ENCODE data around the gene KIF16B.
"Not testable (repeated sequence)": the region's sequence is repeated elsewhere in the genome, so short reads cannot be mapped to it uniquely, and the experiment has no call there.

KIF16B gene

GRCh38 chr20:16283307-16283706, 289.9 kb downstream of the KIF16B start:
- no peak for DNase-seq

DNA sequence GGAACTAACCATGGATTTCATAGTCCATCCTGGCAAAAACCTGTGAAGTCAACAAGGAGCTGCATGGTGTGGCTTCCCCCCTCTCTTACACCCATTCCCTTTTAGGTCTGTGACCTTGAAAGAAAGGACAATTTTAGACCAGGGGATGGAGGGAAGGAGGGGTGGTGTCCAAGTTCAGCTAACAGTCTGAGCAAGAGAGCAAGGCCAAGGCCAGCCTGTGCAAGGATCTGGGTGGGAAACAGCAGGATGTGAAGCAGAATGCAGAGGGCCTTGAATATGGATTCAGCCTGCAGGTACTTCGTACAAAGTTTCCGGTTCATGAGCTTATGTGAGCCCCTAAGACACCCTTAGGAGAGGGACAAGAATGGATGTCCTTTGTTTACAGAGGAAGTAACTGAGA, 293.0 kb downstream of the KIF16B start:
- no peak for DNase-seq

DNA sequence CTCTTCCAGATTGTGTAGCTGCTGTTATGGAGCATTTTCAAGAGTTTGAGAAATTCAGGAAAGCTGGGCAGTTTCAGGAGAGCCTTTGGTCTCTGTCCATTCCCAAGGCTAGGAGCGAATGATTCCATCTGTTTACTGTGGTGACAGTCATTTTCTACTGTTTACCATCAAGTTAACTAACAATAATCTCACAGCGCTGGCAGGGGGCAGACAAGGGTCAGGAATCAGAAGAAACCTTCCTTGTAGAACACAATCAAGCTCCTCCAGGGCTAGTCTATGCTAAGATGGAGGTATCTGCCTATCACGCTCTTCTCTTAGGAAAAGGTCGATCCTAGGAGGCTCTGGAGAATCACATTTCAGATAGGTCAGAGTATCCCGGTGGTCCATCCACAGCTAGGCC, 293.9 kb downstream of the KIF16B start:
- no peak for DNase-seq

DNA sequence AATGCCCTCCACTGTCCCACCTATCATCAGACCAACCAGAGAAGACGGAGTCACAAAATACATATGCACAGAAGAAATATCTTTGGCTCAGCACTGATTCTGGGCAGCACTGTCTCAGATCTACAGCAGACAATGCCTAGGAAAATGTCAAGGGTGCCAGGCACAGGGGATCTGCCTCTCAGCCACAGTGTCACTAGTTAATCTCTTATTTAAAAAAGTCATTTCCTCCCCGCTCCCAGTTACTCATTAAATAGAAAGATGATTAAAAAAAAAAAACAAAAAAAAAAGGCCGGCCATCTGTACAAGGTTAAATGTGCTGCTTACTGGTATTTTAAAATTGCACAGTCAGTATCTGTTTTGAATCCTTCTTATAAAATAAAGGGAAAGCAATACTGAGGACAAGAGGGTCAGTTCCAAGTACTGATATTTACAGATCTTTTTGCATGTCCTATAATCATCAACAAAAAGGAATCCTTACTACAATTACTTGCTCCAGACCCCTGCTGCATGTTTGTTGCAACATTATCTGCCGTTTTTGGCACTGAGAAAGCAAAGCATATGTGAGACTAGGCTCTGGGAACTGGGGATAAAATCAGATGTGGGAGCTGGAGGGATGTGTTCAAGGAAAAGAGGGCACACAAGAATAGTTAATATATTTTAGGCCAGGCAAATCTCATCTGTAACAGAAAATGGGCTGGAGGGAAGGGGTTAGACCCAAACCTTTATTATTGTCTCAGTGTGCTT, 299.3 kb downstream of the KIF16B start:
- peak in 1 of 2 experiments; percentile 65 for DNase-seq

- no peak for DNase-seq
Measured at GRCh38 chr20:16272780-16273360, 300.4 kb downstream of the KIF16B start.

DNA sequence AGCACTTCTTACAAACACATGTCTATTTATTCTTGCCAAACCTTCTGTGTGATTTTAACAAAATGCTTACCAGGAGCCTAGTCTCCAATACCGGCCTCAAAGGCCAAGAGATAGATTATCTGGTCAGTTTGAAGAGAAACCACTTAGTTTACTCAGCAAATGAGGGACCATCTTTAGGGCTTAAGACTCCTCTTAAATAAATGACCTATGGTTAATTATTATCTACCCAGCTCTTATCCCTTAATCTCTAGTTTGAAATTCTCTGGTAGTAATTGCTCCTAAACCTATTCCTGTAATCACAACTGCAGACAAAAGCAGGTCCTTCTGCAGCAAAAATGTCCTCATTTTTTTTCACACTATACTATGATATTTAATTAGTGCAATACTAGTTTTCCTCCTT, 301.8 kb downstream of the KIF16B start:
- no peak for DNase-seq

DNA sequence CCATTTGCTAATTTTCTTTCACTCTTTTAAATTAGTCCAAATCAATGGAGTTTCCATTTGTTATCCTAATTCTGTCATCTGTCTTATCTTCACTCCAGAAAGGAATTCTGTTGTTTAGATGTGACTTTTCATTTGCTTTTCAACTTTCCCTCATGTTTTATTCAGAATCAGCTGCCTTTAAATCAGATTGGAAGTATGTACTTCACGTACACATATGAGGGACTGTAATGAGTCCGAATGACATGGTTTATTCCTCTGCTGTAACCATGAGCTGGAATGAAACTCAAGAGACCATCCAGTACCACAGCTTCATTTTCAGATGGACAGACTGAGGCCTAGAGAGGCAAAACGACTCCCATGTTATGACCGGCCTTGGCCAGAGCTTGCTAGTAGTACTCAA, 302.3 kb downstream of the KIF16B start:
- no peak for DNase-seq

DNA sequence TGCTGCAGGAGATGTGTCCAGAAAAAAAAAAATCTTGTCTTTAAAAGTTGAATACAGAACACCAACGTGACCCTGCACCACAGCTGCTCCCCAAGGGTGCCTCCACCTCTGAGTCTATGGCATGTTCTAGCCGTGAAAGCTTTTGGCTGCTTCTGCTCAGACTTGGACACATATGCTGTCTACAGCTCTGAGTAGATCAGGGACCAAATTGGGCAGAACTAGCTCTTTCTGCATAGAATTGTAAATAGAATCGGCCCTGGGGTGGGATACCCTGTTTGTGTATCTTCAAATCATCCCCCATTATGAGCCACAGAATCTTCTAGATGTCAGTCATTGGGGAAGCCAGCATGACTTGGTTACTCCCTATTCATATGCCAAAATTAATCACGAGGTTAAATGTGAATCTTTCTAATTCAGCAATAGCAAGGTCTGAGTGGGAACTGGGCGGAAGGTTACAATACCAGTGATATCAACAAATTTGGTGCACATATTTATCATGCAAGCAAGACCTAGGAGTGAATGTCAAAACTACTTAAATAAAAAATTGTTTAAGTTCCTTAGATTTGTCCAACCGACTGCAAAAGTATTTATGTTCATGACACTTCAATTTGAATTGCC, 302.8 kb downstream of the KIF16B start:
- no peak for DNase-seq

DNA sequence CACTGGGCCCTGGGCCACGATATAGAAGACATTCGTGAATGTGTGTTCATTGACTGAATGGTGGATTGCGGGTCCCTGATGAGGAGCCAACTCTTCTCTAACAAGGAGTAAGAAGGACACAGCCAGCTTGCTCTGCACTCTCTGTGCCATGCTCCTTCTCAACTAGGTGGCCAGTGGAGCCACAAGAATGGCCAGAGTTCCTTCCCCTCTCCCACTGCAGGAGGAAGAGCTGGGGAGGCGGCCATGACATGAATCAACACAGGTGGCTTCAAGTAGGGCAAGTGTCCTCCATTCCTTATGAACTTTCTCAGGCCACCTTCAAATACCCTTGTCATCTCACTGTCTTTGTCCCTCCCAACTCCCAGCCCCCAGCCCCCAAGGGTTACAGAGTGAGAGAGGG, 305.7 kb downstream of the KIF16B start:
- no peak for DNase-seq

GRCh38 chr20:16265334-16265733, 307.9 kb downstream of the KIF16B start:
- DNase-seq: no peak

- DNase-seq: peak; percentile 77 to 93
Measured at GRCh38 chr20:16263582-16263981, 309.7 kb downstream of the KIF16B start.

DNA sequence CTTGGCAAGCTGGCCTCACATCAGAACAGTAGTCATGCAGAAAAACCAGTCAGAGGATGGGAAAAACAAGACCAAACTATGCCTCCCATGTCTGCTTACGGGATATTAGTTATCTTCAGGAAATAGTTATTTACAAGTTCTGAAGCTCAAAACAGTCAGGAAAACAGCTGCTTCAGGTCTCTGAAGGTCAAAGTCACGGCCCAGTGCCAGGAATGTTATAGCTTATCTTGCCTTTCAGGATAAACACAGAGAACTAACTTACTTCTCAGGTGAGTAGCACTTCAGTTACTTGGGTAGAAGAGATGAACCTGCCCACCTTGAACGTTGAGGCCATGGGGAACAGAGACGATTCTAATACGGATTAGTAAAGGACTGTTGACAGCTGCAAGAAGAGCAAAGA, 310.7 kb downstream of the KIF16B start:
- no peak for DNase-seq

DNA sequence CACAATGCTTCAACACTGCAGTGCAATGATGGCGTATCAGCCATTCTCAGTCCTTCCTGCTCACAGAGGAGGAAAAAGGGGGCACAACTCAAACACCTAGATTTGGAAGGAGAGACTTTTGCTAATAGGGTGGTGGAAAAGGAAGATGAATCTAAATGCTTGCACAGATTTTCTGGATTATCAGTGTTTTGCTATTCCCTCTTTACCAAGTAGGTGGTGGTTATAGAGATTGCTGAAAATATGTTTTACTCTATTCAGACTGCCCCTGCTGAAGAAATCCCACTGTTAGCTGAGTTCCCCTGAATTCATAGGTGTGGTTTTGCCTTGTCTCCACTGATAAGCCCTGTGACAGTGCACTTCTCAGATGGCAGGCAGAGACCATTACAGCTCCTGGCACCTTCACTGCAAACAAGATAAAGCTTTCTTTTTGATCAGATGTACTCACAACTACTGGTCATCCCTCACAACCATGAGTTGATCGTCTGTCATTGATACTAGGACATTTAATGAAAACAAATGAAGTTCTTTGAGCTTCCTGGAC, 311.4 kb downstream of the KIF16B start:
- DNase-seq: no peak

- DNase-seq: no peak
Measured at GRCh38 chr20:16260911-16261310, 312.3 kb downstream of the KIF16B start.

- DNase-seq: not testable (repeated sequence)
Measured at GRCh38 chr20:16260133-16260532, 313.1 kb downstream of the KIF16B start.

DNA sequence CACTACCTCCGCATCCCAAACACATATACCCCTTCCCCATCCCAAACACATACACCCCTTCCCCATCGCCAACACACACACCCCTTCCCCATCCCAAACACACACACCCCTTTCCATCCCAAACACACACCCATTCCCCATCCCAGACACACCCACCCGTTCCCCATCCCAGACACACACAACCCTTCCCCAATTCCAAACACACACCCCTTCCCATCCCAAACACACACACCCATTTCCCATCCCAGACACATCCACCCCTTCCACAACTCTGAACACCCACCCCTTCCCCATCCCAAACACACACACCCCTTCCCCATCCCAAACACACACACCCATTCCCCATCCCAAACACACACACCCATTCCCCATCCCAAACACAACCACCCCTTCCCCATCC, 314.5 kb downstream of the KIF16B start:
- DNase-seq: no peak

- DNase-seq: no peak
Measured at GRCh38 chr20:16257813-16258430, 315.3 kb downstream of the KIF16B start.

GRCh38 chr20:16257021-16257420, 316.2 kb downstream of the KIF16B start:
- DNase-seq: no peak

- DNase-seq: no peak
Measured at GRCh38 chr20:16246870-16247269, 326.4 kb downstream of the KIF16B start.

DNA sequence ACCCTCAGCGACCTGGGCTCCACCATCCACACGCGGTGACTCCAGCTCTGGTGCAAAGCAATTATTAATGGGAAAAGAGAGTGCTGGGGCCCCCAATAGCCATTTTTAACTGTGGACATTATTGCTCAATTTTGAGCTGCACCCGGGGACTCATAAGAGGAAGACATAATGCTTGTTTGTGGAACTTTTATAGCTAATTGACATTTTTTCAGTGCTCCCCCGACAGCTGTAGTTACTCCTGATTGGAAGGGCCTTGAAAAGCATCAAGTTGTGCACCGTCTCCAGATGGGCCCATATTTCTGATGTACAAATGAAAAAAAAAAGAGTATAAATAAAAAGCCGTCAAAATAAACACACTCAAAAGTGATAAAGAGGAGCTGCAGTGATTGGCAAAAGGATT, 327.0 kb downstream of the KIF16B start:
- DNase-seq: no peak

- no peak for DNase-seq
Measured at GRCh38 chr20:16245879-16246278, 327.4 kb downstream of the KIF16B start.

DNA sequence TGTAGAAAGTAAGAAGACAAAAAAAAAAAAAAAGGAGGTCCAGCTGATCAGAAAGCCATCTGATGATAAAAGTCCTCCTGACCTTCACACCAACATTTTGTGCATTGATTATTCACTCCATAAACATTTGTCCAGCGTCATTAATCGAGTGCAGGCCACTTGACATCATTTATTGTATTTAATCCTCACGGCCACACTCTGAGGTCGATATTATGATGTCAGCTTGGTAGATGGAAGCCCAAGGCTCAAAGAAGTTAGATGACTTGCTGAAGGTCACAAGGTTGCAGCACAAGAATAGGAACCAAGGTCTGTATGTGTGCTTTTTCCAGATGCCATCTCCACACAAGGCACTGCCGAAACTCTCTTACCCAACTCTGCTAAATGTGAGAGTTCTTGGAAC, 328.4 kb downstream of the KIF16B start:
- DNase-seq: no peak

- DNase-seq: no peak
Measured at GRCh38 chr20:16243470-16243869, 329.8 kb downstream of the KIF16B start.

DNA sequence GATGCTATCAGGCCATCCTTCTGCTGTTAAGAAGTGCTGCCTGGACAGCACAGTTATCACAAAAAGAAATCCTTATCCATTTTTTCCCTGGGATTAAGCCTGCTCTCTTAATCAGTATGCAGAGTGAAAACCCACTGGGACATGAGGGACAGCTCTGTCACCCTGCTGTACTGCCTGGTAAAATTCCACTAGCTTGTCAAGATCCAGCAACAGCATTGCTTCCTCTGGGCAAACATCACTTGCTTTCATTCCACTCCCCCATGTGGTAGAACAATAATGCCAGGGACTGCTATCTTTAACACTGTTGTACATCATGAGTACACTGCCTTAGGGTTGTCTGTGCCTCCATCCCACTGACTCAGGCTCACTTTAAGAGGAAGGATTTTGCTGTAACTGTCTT, 331.3 kb downstream of the KIF16B start:
- no peak for DNase-seq

Data from NCI-H446 (cell line).